Forelimb muscle (tissue), 1 donor: ENCODE data around the gene PRDM9. TPM values are rescaled to one million over a fixed set of nuclear protein-coding genes. Genes with fewer than 3 reads are reported as not detected.
"Not testable (repeated sequence)": the region's sequence is repeated elsewhere in the genome, so short reads cannot be mapped to it uniquely, and the experiment has no call there.

Experiments used
- DNase-seq: peaks from one replicate; pipeline ENCODE4 v3.0.0-alpha.2; 2013; ENCODE audit warnings: low read depth
- polyA plus RNA-seq: library from polyadenylated mRNA; unstranded; fragments of 120-200 nt; gene quantifications from one replicate; pipeline ENCODE4 v1.2.1, GENCODE V29; 2013; ENCODE audit not compliant: insufficient read length

The PRDM9 gene
- polyA plus RNA-seq = not detected

DNA sequence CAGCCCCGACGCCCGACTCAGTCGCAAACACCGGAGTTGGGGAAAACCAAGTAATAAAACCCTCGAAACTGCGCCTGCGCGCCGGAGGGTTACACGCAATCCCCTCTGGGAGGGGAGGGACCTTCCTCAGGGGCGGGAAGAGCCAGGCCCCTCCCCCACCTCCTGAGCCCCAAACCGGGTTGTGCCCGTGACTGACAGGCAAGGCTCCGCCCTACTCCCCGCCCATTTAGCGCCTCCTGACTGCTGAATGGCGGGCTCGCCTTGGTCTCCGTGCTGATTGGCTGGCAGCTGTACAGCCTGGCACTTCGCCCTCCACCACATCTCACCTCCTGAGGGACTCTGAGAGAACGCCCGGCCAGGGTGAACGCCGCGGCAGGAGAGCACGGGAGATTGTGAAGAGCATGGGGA is at the start of gene PRDM9:
TSS of gene PRDM9 (plus strand) at position 332 of the 408 bp plus-strand sequence. CDS start 1,425 bp downstream, outside the sequence.
- no peak for DNase-seq

DNA sequence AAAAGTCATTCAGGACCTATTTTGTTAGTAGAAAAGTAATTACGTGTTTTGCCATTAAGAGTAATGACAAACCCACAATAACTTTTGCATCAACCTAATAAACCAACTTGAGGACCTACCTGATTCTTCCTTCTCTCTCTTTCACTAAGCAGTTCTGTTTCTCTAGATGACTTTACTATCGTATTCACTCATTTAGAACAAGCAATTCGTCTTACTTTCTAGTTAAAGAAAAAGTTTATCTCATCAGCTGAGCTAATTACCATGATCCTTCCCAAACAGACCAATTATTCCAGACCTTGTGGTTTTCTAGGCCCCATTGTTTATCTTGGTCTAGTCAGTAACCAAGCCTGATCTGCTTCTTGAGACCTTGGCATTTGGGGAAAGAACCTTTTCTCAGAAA is 49.6 kb upstream of the PRDM9 start:
- DNase-seq = no peak

GRCh38 chr5:23459214-23459613 is 48.2 kb upstream of the PRDM9 start:
- DNase-seq = no peak

- no peak for DNase-seq
Observed at GRCh38 chr5:23461576-23461975, 45.8 kb upstream of the PRDM9 start.

- DNase-seq = no peak
Observed at GRCh38 chr5:23466401-23466912, 41.0 kb upstream of the PRDM9 start.

- DNase-seq = no peak
Observed at GRCh38 chr5:23468658-23469057, 38.8 kb upstream of the PRDM9 start.

GRCh38 chr5:23473915-23474314 is 33.5 kb upstream of the PRDM9 start:
- DNase-seq = no peak

DNA sequence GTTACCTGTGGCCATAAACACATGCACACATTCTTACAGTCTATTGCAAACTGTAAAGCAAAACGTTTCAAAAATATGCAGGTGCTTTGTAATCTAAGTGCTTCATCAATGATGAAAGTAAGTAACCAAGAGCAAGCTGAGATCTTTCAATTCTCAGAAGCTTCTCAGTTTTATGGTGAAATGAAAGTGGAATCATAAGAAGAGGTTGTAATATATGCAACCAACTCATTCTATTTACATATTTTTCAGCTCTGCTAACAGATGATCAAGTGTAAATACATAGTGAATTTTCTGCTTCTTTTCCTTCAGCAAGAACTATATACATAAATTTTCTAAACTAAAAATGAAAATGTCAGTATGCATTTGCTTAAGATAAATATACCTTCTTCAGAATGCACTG is 33.1 kb upstream of the PRDM9 start:
- DNase-seq = no peak

DNA sequence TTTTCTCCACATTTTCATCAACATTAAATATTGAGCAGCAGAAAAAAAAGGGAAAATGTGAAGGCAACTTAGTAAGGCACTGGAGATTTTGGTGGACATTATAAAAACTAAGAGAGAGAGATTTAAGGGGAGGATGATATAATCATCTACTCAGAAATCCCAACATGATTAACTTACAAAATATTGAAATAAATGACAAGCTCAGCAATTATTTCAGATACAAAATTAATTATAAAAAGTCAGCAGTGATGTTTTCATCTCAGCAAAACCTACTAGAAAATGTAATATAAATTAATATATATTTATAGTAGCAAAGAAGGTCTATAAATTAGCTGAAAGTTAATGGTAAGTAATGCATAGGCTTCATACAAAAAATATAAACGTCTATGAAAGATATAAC is 30.8 kb upstream of the PRDM9 start:
- no peak for DNase-seq

GRCh38 chr5:23482642-23483041 is 24.8 kb upstream of the PRDM9 start:
- DNase-seq = no peak

DNA sequence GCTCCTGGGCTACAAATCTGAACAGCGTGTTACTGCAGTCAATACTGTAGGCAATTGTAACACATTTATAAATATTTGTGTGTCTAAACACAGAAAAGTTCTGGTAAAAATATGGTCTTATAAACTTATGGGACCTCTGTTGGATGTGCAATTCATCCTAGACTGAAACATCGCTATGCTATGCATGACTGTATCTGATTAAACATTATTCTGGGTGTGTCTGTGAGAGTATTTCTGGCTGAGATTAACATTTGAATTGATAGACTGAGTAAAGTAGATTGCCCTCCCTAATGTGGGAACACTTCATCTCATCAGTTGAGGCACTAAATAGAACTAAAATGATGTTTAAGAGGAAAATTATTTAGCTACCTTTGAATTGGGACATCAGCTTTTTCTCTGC is 24.3 kb upstream of the PRDM9 start:
- no peak for DNase-seq

- no peak for DNase-seq
Observed at GRCh38 chr5:23484096-23484495, 23.3 kb upstream of the PRDM9 start.

GRCh38 chr5:23486227-23486626 is 21.2 kb upstream of the PRDM9 start:
- DNase-seq = not testable (repeated sequence)

GRCh38 chr5:23490993-23491392 is 16.4 kb upstream of the PRDM9 start:
- no peak for DNase-seq

DNA sequence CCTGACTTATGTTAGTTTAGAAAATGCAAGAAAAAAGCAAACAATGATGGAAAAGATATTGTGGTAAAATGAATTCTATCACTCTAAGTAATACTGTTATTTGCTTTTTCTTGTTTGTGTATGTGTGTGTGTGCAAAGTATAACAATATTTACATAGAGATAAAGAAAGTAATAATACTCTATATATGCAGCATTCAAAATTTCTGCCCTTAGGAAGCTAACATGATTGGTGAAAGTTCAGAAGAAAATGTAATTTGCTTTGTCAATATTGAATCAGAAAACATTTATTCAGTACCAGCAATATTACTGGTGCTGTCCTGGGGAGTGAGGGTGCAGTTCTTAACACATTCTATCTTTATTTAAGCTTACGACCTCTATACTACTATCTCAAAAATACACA is 12.9 kb upstream of the PRDM9 start:
- DNase-seq = no peak

DNA sequence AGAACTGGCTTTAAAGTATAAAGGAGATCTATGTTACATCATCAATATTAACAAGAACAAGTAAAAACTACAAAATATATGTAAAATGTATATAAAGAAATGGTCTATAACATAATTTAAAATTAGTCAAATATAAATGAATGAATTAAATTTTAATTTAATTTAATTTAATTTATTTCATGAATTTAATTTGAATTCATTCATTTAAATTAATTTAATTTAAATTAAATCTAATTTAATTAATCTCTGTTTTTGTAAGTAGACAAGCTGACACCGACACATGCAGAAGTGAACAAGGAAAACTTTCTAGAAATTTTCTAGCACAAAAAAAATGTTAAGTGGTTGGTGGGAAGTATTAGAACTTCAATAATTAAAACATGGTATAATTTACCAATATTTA is 10.8 kb upstream of the PRDM9 start:
- no peak for DNase-seq

DNA sequence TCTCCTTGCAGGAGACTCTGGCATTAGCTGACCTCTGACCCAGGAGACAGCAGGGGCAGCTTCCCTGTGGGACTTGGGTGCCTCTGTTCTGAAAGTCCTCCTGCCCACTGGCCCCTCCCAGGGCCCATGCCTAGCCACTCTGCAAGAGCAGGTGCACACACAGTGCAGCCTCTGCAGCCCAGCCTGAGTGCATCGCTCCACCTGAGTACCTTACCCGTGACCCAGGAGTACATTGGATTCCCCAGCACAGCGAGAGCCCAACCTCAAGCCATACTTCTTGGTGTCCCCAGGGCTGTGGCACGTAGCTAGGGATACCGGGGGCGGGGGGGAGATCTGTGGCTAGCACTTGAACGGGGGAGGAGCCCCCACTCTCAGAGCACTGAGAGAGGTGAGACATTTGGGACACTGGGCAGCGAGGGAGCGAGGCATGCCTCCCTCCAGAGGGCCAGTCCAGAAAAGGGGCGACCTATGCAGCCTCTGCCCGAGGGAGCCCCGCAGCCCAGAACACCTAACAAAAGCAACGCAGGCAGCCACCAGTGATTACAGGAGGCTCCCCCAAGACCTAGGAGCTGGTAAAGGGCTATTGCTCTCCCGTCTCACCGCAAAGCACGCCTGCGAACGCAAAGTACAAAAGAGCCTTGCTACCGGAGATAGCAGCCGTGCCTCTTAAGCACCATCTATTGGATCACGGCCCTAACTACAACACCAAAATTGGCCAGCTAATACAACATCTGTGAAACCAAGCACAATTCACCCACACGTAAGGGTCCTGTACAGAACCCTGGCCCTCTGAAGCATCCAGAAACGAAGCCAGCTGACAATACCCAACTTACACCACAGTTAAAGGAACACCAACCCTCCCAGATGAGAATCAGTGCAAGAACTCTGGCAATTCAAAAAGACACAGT is 826 bp upstream of the PRDM9 start:
- DNase-seq = no peak

GRCh38 chr5:23510434-23510833 is 3.0 kb downstream of the PRDM9 start:
- DNase-seq = not testable (repeated sequence)

GRCh38 chr5:23522553-23522952 is 15.1 kb downstream of the PRDM9 start:
- no peak for DNase-seq

DNA sequence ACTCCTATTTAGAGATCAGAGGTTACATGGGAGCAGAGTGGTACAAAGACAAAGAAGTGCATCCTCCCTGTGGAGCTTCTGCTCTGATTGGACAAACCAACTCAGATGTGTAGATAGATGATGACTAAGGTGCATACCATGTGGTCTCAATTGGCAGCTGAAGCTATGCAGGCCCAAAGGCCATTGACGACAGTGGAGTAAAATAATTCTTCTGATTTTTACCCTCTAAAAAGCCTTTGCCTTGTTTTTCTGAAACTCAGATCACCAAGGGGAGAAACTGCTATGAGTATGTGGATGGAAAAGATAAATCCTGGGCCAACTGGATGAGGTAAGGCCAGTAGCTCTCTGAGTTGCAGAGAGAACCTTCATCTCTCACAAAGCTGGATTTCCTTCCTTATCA is 15.6 kb downstream of the PRDM9 start:
- DNase-seq = no peak

DNA sequence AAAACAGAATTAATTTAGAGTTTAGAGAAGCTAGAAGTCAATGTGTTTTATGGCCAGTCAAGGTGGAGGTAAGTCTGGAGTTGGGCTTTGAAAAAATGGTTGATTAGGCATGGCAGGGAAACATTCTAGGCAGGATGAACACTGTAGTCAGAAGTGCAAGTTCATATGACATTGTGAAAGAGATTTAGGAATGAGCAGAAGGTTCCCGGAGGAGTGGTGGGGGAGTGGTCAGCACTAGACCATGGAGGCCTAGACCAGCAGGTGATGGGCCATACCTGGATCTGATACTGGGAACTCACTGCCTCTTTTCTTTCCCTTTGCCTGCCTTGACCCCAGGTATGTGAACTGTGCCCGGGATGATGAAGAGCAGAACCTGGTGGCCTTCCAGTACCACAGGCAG is 16.6 kb downstream of the PRDM9 start:
- DNase-seq = no peak

- no peak for DNase-seq
Observed at GRCh38 chr5:23525751-23526150, 18.3 kb downstream of the PRDM9 start.

- DNase-seq = not testable (repeated sequence)
Observed at GRCh38 chr5:23526616-23527015, 19.2 kb downstream of the PRDM9 start.
